SK-N-SH treated with all-trans-retinoic acid at 6 μM for 48 hours (cell line): ENCODE results near the gene LARGE1.

Experiments used
- ATAC-seq: fragments of 200-7000 bp; cut with Tn5 transposase; 3 replicates; pipeline ENCODE4 v1.9.1; 2020; ENCODE audit warnings: mild to moderate bottlenecking, moderate library complexity
- ARNTL ChIP-seq: fragments of 450-650 bp; formaldehyde crosslinking; IDR thresholded peaks from 2 replicates; pipeline ENCODE4 v1.5.0; 2020; ENCODE audit warnings: low read depth, mild to moderate bottlenecking, moderate library complexity, borderline replicate concordance
- BACH2 ChIP-seq: fragments of 250-450 bp; sonication (Bioruptor Pico); IDR thresholded peaks from 2 replicates; pipeline ENCODE4 v1.9.0; 2021; ENCODE audit warnings: mild to moderate bottlenecking, borderline replicate concordance
- CSDC2 ChIP-seq: fragments of 250-450 bp; sonication (Bioruptor Pico); IDR thresholded peaks from 2 replicates; pipeline ENCODE4 v1.5.0; 2020; ENCODE audit warnings: mild to moderate bottlenecking, moderate library complexity
- ESRRG ChIP-seq: fragments of 250-450 bp; sonication (Bioruptor Pico); IDR thresholded peaks from 2 replicates; pipeline ENCODE4 v1.6.1; 2021; ENCODE audit warnings: mild to moderate bottlenecking
- GLIS3 ChIP-seq: fragments of 250-450 bp; sonication (Bioruptor Pico); IDR thresholded peaks from 2 replicates; pipeline ENCODE4 v1.5.0; 2020; ENCODE audit warnings: mild to moderate bottlenecking, moderate library complexity
- ISL1 ChIP-seq: fragments of 250-450 bp; sonication (Bioruptor Pico); IDR thresholded peaks from 2 replicates; pipeline ENCODE4 v2.1.2; 2022; ENCODE audit warnings: mild to moderate bottlenecking, moderate library complexity
- OSR1 ChIP-seq: fragments of 250-450 bp; sonication (Bioruptor Pico); IDR thresholded peaks from 2 replicates; pipeline ENCODE4 v1.8.0; 2022; ENCODE audit warnings: moderate library complexity, mild to moderate bottlenecking, inconsistent platforms
- PPARA ChIP-seq: fragments of 250-450 bp; sonication (Bioruptor Pico); IDR thresholded peaks from 2 replicates; pipeline ENCODE4 v1.5.0; 2020; ENCODE audit warnings: mild to moderate bottlenecking, borderline replicate concordance
- RARB ChIP-seq: fragments of 250-450 bp; sonication (Bioruptor Pico); IDR thresholded peaks from 2 replicates; pipeline ENCODE4 v1.8.0; 2021; ENCODE audit warnings: mild to moderate bottlenecking, moderate library complexity
- TCF4 ChIP-seq: fragments of 250-450 bp; sonication (Bioruptor Pico); IDR thresholded peaks from 2 replicates; pipeline ENCODE4 v1.8.0; 2021; ENCODE audit warnings: mild to moderate bottlenecking, moderate library complexity, borderline replicate concordance
- TOX ChIP-seq: fragments of 250-450 bp; sonication (Bioruptor Pico); IDR thresholded peaks from 2 replicates; pipeline ENCODE4 v1.8.0; 2021; ENCODE audit warnings: mild to moderate bottlenecking, moderate library complexity, borderline replicate concordance
- ZC3H10 ChIP-seq: fragments of 250-450 bp; sonication (Bioruptor Pico); IDR thresholded peaks from 2 replicates; pipeline ENCODE4 v1.5.1; 2021; ENCODE audit warnings: mild to moderate bottlenecking, moderate library complexity
- ZFP3 ChIP-seq: fragments of 250-450 bp; sonication (Bioruptor Pico); IDR thresholded peaks from 2 replicates; pipeline ENCODE4 v1.5.0; 2020; ENCODE audit warnings: mild to moderate bottlenecking, moderate library complexity
- ZFP30 ChIP-seq: fragments of 450-650 bp; formaldehyde crosslinking; IDR thresholded peaks from 2 replicates; pipeline ENCODE4 v1.5.0; 2022; ENCODE audit warnings: mild to moderate bottlenecking, moderate library complexity
- ZNF565 ChIP-seq: fragments of 450-650 bp; formaldehyde crosslinking; conservative IDR thresholded peaks from 2 replicates; pipeline ENCODE4 v1.5.0; 2020; ENCODE audit warnings: low read depth, mild to moderate bottlenecking, moderate library complexity
- ZNF8 ChIP-seq: fragments of 450-650 bp; formaldehyde crosslinking; IDR thresholded peaks from 2 replicates; pipeline ENCODE4 v1.5.0; 2020; ENCODE audit warnings: mild to moderate bottlenecking, moderate library complexity
- TF ChIP-seq, protein P1 (sequence below): fragments of 250-450 bp; sonication (Bioruptor Pico); IDR thresholded peaks from 2 replicates; pipeline ENCODE4 v1.5.1; 2021; ENCODE audit warnings: mild to moderate bottlenecking, moderate library complexity
- TF ChIP-seq, protein P2 (sequence below): fragments of 250-450 bp; sonication (Bioruptor Pico); IDR thresholded peaks from 2 replicates; pipeline ENCODE4 v1.8.0; 2020; ENCODE audit warnings: mild to moderate bottlenecking, moderate library complexity, borderline replicate concordance
- TF ChIP-seq, protein P3 (sequence below): fragments of 250-450 bp; sonication (Bioruptor Pico); IDR thresholded peaks from 2 replicates; pipeline ENCODE4 v1.8.0; 2021; ENCODE audit warnings: low read depth, mild to moderate bottlenecking, moderate library complexity, borderline replicate concordance
- TF ChIP-seq, protein P4 (sequence below): fragments of 250-450 bp; sonication (Bioruptor Pico); IDR thresholded peaks from 2 replicates; pipeline ENCODE4 v1.5.1; 2020; ENCODE audit warnings: low read depth, mild to moderate bottlenecking, moderate library complexity
- TF ChIP-seq, protein P5 (sequence below): fragments of 250-450 bp; sonication (Bioruptor Pico); IDR thresholded peaks from 2 replicates; pipeline ENCODE4 v1.5.0; 2020; ENCODE audit warnings: mild to moderate bottlenecking, moderate library complexity

The LARGE1 gene

DNA sequence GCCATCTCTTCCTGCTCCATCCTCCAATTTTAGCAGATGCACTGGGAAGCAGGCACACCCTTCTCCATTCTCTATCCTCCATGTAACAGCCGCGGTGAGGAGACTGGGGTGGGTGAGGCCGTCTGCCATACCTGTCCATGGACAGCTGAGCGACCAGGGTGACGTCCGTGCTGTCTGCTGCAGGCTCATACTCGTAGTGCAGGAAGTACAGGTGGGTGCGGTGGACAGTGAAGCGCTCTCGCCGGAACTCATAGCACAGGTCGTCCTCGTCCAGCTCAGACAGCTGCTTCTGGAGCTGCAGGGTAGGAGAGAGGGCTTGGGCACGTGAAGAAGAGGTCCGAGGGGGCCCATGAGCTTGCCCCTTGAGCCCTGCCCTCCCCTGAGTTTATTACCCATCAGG is 604.3 kb downstream of the LARGE1 start:
- ATAC-seq: no peak
- TF ChIP-seq, protein P1, sequence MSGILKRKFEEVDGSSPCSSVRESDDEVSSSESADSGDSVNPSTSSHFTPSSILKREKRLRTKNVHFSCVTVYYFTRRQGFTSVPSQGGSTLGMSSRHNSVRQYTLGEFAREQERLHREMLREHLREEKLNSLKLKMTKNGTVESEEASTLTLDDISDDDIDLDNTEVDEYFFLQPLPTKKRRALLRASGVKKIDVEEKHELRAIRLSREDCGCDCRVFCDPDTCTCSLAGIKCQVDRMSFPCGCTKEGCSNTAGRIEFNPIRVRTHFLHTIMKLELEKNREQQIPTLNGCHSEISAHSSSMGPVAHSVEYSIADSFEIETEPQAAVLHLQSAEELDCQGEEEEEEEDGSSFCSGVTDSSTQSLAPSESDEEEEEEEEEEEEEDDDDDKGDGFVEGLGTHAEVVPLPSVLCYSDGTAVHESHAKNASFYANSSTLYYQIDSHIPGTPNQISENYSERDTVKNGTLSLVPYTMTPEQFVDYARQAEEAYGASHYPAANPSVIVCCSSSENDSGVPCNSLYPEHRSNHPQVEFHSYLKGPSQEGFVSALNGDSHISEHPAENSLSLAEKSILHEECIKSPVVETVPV (CRISPR knock-in tag): no peak
- TF ChIP-seq OSR1 (CRISPR knock-in tag) (no peak), ESRRG (no peak), BACH2 (CRISPR knock-in tag) (no peak), CSDC2 (CRISPR knock-in tag) (no peak), PPARA (no peak), ISL1 (CRISPR knock-in tag) (no peak), GLIS3 (CRISPR knock-in tag) (no peak), ZNF565 (CRISPR knock-in tag) (no peak), ARNTL (CRISPR knock-in tag) (no peak), RARB (CRISPR knock-in tag) (no peak), ZFP30 (no peak)
- TF ChIP-seq, protein P2, sequence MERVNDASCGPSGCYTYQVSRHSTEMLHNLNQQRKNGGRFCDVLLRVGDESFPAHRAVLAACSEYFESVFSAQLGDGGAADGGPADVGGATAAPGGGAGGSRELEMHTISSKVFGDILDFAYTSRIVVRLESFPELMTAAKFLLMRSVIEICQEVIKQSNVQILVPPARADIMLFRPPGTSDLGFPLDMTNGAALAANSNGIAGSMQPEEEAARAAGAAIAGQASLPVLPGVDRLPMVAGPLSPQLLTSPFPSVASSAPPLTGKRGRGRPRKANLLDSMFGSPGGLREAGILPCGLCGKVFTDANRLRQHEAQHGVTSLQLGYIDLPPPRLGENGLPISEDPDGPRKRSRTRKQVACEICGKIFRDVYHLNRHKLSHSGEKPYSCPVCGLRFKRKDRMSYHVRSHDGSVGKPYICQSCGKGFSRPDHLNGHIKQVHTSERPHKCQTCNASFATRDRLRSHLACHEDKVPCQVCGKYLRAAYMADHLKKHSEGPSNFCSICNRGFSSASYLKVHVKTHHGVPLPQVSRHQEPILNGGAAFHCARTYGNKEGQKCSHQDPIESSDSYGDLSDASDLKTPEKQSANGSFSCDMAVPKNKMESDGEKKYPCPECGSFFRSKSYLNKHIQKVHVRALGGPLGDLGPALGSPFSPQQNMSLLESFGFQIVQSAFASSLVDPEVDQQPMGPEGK (CRISPR knock-in tag): no peak
- TF ChIP-seq, protein P3, sequence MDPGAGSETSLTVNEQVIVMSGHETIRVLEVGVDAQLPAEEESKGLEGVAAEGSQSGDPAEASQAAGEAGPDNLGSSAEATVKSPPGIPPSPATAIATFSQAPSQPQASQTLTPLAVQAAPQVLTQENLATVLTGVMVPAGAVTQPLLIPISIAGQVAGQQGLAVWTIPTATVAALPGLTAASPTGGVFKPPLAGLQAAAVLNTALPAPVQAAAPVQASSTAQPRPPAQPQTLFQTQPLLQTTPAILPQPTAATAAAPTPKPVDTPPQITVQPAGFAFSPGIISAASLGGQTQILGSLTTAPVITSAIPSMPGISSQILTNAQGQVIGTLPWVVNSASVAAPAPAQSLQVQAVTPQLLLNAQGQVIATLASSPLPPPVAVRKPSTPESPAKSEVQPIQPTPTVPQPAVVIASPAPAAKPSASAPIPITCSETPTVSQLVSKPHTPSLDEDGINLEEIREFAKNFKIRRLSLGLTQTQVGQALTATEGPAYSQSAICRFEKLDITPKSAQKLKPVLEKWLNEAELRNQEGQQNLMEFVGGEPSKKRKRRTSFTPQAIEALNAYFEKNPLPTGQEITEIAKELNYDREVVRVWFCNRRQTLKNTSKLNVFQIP: no peak

DNA sequence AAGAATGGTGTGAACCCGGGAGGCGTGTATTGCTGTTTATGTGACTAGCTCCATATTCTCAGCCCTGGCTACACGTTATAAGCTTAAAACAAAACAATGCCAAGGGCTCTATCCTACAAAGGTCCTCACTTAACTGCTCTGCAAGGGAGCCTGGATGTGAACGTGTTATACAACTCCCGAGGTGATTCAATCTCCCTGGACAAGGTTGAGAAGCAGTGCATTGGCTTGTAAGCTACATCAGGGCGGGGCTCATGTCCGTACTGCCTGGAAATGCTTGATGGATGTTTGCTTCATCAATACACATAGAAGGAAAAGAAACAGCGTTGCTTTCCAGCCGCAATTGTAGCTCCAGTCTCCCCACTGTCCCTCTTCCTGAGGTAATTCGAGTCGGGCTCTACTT is 605.2 kb downstream of the LARGE1 start:
- TF ChIP-seq, protein P3: no peak
- no peak for TF ChIP-seq TOX (CRISPR knock-in tag)
- no peak for TF ChIP-seq TCF4 (CRISPR knock-in tag)
- no peak for TF ChIP-seq OSR1 (CRISPR knock-in tag)
- TF ChIP-seq, protein P4, sequence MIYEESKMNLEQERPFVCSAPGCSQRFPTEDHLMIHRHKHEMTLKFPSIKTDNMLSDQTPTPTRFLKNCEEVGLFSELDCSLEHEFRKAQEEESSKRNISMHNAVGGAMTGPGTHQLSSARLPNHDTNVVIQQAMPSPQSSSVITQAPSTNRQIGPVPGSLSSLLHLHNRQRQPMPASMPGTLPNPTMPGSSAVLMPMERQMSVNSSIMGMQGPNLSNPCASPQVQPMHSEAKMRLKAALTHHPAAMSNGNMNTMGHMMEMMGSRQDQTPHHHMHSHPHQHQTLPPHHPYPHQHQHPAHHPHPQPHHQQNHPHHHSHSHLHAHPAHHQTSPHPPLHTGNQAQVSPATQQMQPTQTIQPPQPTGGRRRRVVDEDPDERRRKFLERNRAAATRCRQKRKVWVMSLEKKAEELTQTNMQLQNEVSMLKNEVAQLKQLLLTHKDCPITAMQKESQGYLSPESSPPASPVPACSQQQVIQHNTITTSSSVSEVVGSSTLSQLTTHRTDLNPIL (CRISPR knock-in tag): no peak
- TF ChIP-seq ZNF565 (CRISPR knock-in tag): no peak
- TF ChIP-seq ISL1 (CRISPR knock-in tag): no peak
- TF ChIP-seq, protein P5, sequence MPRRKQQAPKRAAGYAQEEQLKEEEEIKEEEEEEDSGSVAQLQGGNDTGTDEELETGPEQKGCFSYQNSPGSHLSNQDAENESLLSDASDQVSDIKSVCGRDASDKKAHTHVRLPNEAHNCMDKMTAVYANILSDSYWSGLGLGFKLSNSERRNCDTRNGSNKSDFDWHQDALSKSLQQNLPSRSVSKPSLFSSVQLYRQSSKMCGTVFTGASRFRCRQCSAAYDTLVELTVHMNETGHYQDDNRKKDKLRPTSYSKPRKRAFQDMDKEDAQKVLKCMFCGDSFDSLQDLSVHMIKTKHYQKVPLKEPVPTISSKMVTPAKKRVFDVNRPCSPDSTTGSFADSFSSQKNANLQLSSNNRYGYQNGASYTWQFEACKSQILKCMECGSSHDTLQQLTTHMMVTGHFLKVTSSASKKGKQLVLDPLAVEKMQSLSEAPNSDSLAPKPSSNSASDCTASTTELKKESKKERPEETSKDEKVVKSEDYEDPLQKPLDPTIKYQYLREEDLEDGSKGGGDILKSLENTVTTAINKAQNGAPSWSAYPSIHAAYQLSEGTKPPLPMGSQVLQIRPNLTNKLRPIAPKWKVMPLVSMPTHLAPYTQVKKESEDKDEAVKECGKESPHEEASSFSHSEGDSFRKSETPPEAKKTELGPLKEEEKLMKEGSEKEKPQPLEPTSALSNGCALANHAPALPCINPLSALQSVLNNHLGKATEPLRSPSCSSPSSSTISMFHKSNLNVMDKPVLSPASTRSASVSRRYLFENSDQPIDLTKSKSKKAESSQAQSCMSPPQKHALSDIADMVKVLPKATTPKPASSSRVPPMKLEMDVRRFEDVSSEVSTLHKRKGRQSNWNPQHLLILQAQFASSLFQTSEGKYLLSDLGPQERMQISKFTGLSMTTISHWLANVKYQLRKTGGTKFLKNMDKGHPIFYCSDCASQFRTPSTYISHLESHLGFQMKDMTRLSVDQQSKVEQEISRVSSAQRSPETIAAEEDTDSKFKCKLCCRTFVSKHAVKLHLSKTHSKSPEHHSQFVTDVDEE (CRISPR knock-in tag): no peak
- no peak for TF ChIP-seq ZC3H10
- no peak for TF ChIP-seq ESRRG
- no peak for TF ChIP-seq RARB (CRISPR knock-in tag)
- no peak for TF ChIP-seq ZNF8 (CRISPR knock-in tag)
- no peak for ATAC-seq

DNA sequence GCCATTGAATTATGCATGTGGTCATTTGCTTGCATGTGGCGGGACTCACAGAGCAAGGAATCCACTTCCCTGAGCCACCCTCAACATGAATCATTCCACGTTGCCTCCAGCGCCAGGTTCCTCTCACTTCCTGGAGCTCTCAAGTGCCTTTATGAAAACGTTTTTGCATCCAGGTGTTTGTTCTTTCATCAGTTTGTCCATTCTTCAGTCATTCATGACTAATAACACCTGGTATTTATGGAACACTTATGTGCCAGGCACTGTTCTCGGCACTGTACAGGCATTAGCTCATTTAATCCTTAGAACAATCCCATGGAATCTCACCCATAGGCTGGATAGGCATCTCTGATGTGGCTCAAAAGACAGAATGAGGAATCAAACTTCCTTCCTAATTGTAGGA is 606.0 kb downstream of the LARGE1 start:
- ATAC-seq: no peak
- TF ChIP-seq, protein P2 (CRISPR knock-in tag): no peak
- no peak for TF ChIP-seq ZFP3
- TF ChIP-seq, protein P4 (CRISPR knock-in tag): no peak
- no peak for TF ChIP-seq ZNF8 (CRISPR knock-in tag)
- TF ChIP-seq ESRRG: no peak
- no peak for TF ChIP-seq BACH2 (CRISPR knock-in tag)
- TF ChIP-seq, all 23 proteins: peak for 0
